Measurements from ENCODE around the gene TPCN2. TPM values are rescaled to one million over a fixed set of nuclear protein-coding genes. Genes with fewer than 3 reads are reported as not detected.
"Not testable (repeated sequence)": the region's sequence is repeated elsewhere in the genome, so short reads cannot be mapped to it uniquely, and the experiment has no call there.

TPCN2 gene
- total RNA-seq, 2 donors from 2014 or later, result 8.7 to 13.9 TPM

- no peak for DNase-seq (ENCODE audit: low spot score in 2 of 2)
- no peaks in the 10 kb centered on the region for H3K36me3 Mint-ChIP-seq
- no peak for ATAC-seq
- no peaks in the 10 kb centered on the region for H3K9me3 Mint-ChIP-seq
- no peak overlapping the region for H3K27ac Mint-ChIP-seq
Measured at GRCh38 chr11:69075421-69076128, 26.8 kb downstream of the TPCN2 start.

GRCh38 chr11:69076129-69076791 lies 27.5 kb downstream of the TPCN2 start:
- Mint-ChIP-seq H3K9me3 (no peaks in the 10 kb centered on the region), H3K27ac (no peak overlapping the region), H3K36me3 (no peaks in the 10 kb centered on the region)
- DNase-seq (ENCODE audit: low spot score in 2 of 2) (no peak), ATAC-seq (no peak)

- H3K9me3 Mint-ChIP-seq; DNase-seq (ENCODE audit: low spot score in 2 of 2); H3K27ac Mint-ChIP-seq; H3K36me3 Mint-ChIP-seq; ATAC-seq: not testable (repeated sequence)
Measured at GRCh38 chr11:69076977-69077376, 28.2 kb downstream of the TPCN2 start.

- H3K27ac Mint-ChIP-seq, result no peak overlapping the region
- ATAC-seq (no peak), DNase-seq (ENCODE audit: low spot score in 2 of 2) (no peak)
Measured at GRCh38 chr11:69078508-69078907, 29.8 kb downstream of the TPCN2 start.

GRCh38 chr11:69078930-69079605 lies 30.3 kb downstream of the TPCN2 start:
- no peak for DNase-seq (ENCODE audit: low spot score in 2 of 2)
- Mint-ChIP-seq H3K9me3 (no peaks in the 10 kb centered on the region), H3K27ac (peak overlapping the region in 1 of 2 donors; percentile 12), H3K36me3 (no peaks in the 10 kb centered on the region)
- ATAC-seq, result no peak

More at GRCh38 chr11:69078508-69078907, 29.8 kb downstream of the TPCN2 start:
- H3K9me3 Mint-ChIP-seq, result no peaks in the 10 kb centered on the region
- no peaks in the 10 kb centered on the region for H3K36me3 Mint-ChIP-seq

- peak overlapping the region in 1 of 2 donors; percentile 72 for H3K27ac Mint-ChIP-seq
- no peaks in the 10 kb centered on the region for H3K36me3 Mint-ChIP-seq
- no peaks in the 10 kb centered on the region for H3K9me3 Mint-ChIP-seq
- ATAC-seq (no peak), DNase-seq (ENCODE audit: low spot score in 2 of 2) (no peak)
Measured at GRCh38 chr11:69079661-69080256, 31.0 kb downstream of the TPCN2 start.

GRCh38 chr11:69080257-69080995 lies 31.7 kb downstream of the TPCN2 start:
- H3K27ac Mint-ChIP-seq, result peak overlapping the region in 1 of 2 donors; percentile 72
- H3K36me3 Mint-ChIP-seq, result no peaks in the 10 kb centered on the region
- H3K9me3 Mint-ChIP-seq, result no peaks in the 10 kb centered on the region
- DNase-seq (ENCODE audit: low spot score in 2 of 2) (no peak), ATAC-seq (peak in 1 of 2 donors; percentile 40)

- Mint-ChIP-seq H3K9me3 (no peaks in the 10 kb centered on the region), H3K36me3 (no peaks in the 10 kb centered on the region), H3K27ac (no peak overlapping the region)
- DNase-seq (ENCODE audit: low spot score in 2 of 2), result no peak
- no peak for ATAC-seq
Measured at GRCh38 chr11:69081180-69081579, 32.4 kb downstream of the TPCN2 start.

- Mint-ChIP-seq H3K9me3 (no peaks in the 10 kb centered on the region), H3K36me3 (no peaks in the 10 kb centered on the region), H3K27ac (no peak overlapping the region)
- ATAC-seq, result no peak
- DNase-seq (ENCODE audit: low spot score in 2 of 2), result no peak
Measured at GRCh38 chr11:69083531-69084247, 35.0 kb downstream of the TPCN2 start.

GRCh38 chr11:69084371-69084770 lies 35.6 kb downstream of the TPCN2 start:
- ATAC-seq (no peak), DNase-seq (ENCODE audit: low spot score in 2 of 2) (no peak)
- H3K27ac Mint-ChIP-seq, result no peak overlapping the region
- H3K9me3 Mint-ChIP-seq, result no peaks in the 10 kb centered on the region
- H3K36me3 Mint-ChIP-seq, result no peaks in the 10 kb centered on the region

- Mint-ChIP-seq H3K9me3 (no peaks in the 10 kb centered on the region), H3K36me3 (no peaks in the 10 kb centered on the region), H3K27ac (no peak overlapping the region)
- DNase-seq (ENCODE audit: low spot score in 2 of 2), result no peak
- ATAC-seq, result no peak
Measured at GRCh38 chr11:69085490-69086095, 36.9 kb downstream of the TPCN2 start.

- peak overlapping the region in 1 of 2 donors; percentile 60 for H3K27ac Mint-ChIP-seq
- ATAC-seq, result no peak
- DNase-seq (ENCODE audit: low spot score in 2 of 2), result no peak
- H3K9me3 Mint-ChIP-seq, result no peaks in the 10 kb centered on the region
- no peaks in the 10 kb centered on the region for H3K36me3 Mint-ChIP-seq
Measured at GRCh38 chr11:69086152-69087132, 37.7 kb downstream of the TPCN2 start.

GRCh38 chr11:69087133-69087524 lies 38.4 kb downstream of the TPCN2 start:
- H3K27ac Mint-ChIP-seq, result no peak overlapping the region
- DNase-seq (ENCODE audit: low spot score in 2 of 2), result no peak
- no peaks in the 10 kb centered on the region for H3K9me3 Mint-ChIP-seq
- no peak for ATAC-seq
- H3K36me3 Mint-ChIP-seq, result no peaks in the 10 kb centered on the region

- H3K36me3 Mint-ChIP-seq, result no peaks in the 10 kb centered on the region
- ATAC-seq, result no peak
- no peak for DNase-seq (ENCODE audit: low spot score in 2 of 2)
- H3K9me3 Mint-ChIP-seq, result no peaks in the 10 kb centered on the region
- no peak overlapping the region for H3K27ac Mint-ChIP-seq
Measured at GRCh38 chr11:69087811-69088210, 39.1 kb downstream of the TPCN2 start.
